Tibial artery (tissue), 4 donors: Measurements from ENCODE around the gene MBNL3.
"Not testable (repeated sequence)": the region's sequence is repeated elsewhere in the genome, so short reads cannot be mapped to it uniquely, and the experiment has no call there.

Experiments
- DNase-seq, 2 donors: peaks; one replicate each; pipeline ENCODE4 v3.0.0-alpha.2; 2019
- H3K27ac ChIP-seq, 2 donors: fragments of 200-600 bp; sonication (generic) in 1 of 2; 1 replicate in 1 of 2; 2 replicates in 1 of 2; pipeline ENCODE4 v1.5.1; 2018 to 2019; ENCODE audit warnings: mild to moderate bottlenecking in 1 of 2
- H3K27me3 ChIP-seq, 2 donors: fragments of 200-600 bp; sonication (generic) in 1 of 2; one replicate each; pipeline versions ENCODE4 v1.5.1 to v1.6.0; 2016 to 2019
- H3K36me3 ChIP-seq, 3 donors: fragments of 200-600 bp; sonication (generic) in 2 of 3; one replicate each; pipeline ENCODE4 v1.5.1; 2016 to 2019; ENCODE audit warnings: mild to moderate bottlenecking in 2 of 3
- H3K4me1 ChIP-seq, 4 donors: fragments of 200-600 bp; sonication (generic) in 2 of 4; 1 replicate in 3 of 4; 2 replicates in 1 of 4; pipeline ENCODE4 v1.5.1; 2016 to 2019
- H3K4me3 ChIP-seq, 2 donors: fragments of 200-600 bp; sonication (generic) in 1 of 2; 1 replicate in 1 of 2; 2 replicates in 1 of 2; pipeline ENCODE4 v1.5.1; 2018 to 2019; ENCODE audit warnings: mild to moderate bottlenecking in 2 of 2
- H3K9me3 ChIP-seq, 3 donors: fragments of 200-600 bp; sonication (generic) in 1 of 3; one replicate each; pipeline ENCODE4 v1.5.1; 2016 to 2019
- CTCF ChIP-seq, 2 experiments: fragments of 200-600 bp in 1 of 2; fragments of 450-650 bp in 1 of 2; IDR thresholded peaks; one replicate each; pipeline ENCODE4 v1.5.1; 2017 to 2019; ENCODE audit warnings: antibody characterized with exemption in 2 of 2, mild to moderate bottlenecking in 1 of 2, moderate library complexity in 1 of 2
- intact Hi-C: fragments of 100-400 bp; cut with DNase I; formaldehyde crosslinking; loops from one replicate; pipeline ENCODE4 v1.15.0; 2023; ENCODE audit warnings: low total_unique reads

The MBNL3 gene

DNA sequence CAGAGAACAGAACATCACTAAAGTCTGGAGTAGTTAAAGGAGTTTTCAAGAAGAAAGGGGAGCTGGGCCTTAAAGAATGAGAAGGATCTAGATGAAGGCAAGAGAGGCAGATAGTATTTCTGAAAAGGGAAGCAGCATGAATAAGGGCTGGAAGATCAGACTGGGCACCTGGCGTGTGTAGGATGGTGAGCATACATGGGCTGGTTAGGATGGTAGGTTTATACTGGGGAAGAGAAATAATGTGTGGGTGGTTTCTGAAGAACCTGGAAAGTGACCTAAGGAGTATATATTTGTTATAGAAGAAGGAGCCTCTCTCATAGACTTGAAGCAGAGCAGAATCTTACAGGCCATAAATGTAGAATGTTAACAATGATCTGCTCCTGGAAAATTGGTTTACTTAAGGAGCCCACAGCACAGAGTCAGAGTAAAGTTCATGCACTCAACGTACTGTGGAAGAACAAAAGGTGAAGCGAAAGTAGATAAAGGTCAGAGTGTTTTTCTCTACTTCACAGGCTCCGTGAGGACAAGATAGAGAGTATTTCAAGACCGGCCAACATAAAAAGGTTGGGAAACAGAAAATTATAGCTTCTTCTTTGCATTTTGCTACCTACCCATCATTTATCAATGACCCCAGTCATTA, 35.8 kb downstream of the MBNL3 start:
- TF ChIP-seq CTCF (IDR thresholded peaks at IDR 0.05), result no peak
- DNase-seq, result no peak

DNA sequence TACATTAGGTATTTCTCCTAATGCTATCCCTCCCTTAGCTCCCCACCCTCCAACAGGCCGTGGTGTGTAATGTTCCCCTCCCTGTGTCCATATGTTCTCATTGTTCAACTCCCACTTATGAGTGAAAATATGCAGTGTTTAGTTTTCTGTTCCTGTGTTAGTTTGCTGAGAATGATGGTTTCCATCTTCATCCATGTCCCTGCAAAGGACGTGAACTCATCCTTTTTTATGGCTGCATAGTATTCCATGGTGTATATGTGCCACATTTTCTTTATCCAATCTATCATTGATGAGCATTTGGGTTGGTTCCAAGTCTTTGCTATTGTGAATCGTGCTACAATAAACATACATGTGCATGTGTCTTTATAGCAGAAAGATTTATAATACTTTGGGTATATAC, 42.9 kb downstream of the MBNL3 start:
- H3K36me3 ChIP-seq, H3K27ac ChIP-seq, H3K27me3 ChIP-seq, DNase-seq, H3K4me3 ChIP-seq, H3K4me1 ChIP-seq, intact Hi-C loops: not testable (repeated sequence)
- peaks cover 0 to 14% (median 7%) of the 10 kb centered on the region in 3 donors for H3K9me3 ChIP-seq

More for the DNA sequence above, 35.8 kb downstream of the MBNL3 start:
- intact Hi-C loops, result no loop called here
- Histone ChIP-seq H3K27me3 (no peaks in the 10 kb centered on the region), H3K4me3 (no peak overlapping the region), H3K9me3 (peaks cover 0 to 7% (median 0%) of the 10 kb centered on the region in 3 donors), H3K27ac (no peak overlapping the region), H3K4me1 (no peaks in the 10 kb centered on the region), H3K36me3 (no peaks in the 10 kb centered on the region)

- intact Hi-C loops, result no loop called here
- H3K36me3 ChIP-seq, result no peaks in the 10 kb centered on the region
- no peak for DNase-seq
- no peaks in the 10 kb centered on the region for H3K27me3 ChIP-seq
- no peak for TF ChIP-seq CTCF (IDR thresholded peaks at IDR 0.05)
- H3K4me3 ChIP-seq, result no peak overlapping the region
- H3K4me1 ChIP-seq, result no peaks in the 10 kb centered on the region
- H3K27ac ChIP-seq, result no peak overlapping the region
- H3K9me3 ChIP-seq, result peaks cover 0 to 14% (median 7%) of the 10 kb centered on the region in 3 donors
These were observed 43.9 kb downstream of the MBNL3 start for GRCh38 chrX:132444936-132445335.

DNA sequence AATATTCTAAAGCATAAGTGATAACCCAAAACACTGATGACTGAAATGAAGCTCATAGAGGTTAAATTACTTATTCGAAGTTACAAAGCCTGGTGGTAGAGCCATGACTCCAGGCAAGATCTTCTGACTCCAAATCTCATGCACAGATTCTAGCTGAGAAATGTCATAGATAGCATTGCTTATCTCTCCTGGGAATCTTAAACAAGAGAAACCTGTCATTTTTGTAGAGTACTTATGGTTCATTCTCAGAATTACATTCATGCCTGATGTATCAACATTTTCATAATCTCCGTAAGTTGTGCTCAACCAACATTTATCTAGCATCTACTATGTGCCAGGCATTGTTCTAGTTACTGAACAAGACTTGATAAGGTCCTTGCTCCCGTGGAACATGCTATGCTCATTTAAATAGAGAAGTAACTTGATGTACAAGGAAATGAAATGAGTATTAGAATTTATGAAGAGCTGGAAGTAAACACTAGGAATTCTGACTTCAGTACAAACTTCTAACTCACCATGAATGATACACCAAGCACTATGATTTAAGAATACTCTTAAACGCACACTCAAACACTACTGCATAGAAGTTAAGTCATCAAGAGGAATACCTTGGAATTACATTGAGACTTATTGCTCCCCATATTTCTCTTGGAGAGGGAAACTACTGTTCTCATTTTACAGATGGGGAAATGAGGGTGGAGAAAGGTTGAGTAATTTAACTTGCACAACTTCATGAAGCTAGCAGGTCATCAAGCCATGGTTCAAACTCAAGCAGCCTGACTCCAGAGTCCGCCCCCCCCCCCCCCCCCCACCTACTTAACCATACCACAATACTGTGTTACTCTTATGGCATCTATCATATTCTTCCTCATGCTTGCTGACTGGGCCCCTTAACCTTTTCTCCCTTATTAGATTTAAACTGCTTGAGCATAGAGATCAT, 45.4 kb downstream of the MBNL3 start:
- H3K4me3 ChIP-seq, result no peak overlapping the region
- TF ChIP-seq CTCF (IDR thresholded peaks at IDR 0.05), result no peak
- intact Hi-C loops, result no loop called here
- H3K4me1 ChIP-seq, result no peaks in the 10 kb centered on the region
- no peaks in the 10 kb centered on the region for H3K27me3 ChIP-seq
- H3K27ac ChIP-seq, result no peak overlapping the region
- H3K9me3 ChIP-seq, result peaks cover 0 to 14% (median 2%) of the 10 kb centered on the region in 3 donors
- H3K36me3 ChIP-seq, result no peaks in the 10 kb centered on the region
- DNase-seq, result no peak

- DNase-seq, result no peak
- intact Hi-C loops, result no loop called here
- TF ChIP-seq CTCF (IDR thresholded peaks at IDR 0.05), result no peak
These were observed 46.1 kb downstream of the MBNL3 start for GRCh38 chrX:132442691-132443090.

GRCh38 chrX:132435222-132435621, 53.6 kb downstream of the MBNL3 start:
- no peak for TF ChIP-seq CTCF (IDR thresholded peaks at IDR 0.05)
- DNase-seq, result no peak
- H3K9me3 ChIP-seq, result no peaks in the 10 kb centered on the region
- H3K27ac ChIP-seq, result no peak overlapping the region
- intact Hi-C loops, result no loop called here
- no peaks in the 10 kb centered on the region for H3K27me3 ChIP-seq
- H3K4me3 ChIP-seq, result no peak overlapping the region
- no peaks in the 10 kb centered on the region for H3K36me3 ChIP-seq
- H3K4me1 ChIP-seq, result no peaks in the 10 kb centered on the region

More at GRCh38 chrX:132442691-132443090, 46.1 kb downstream of the MBNL3 start:
- peaks cover 0 to 14% (median 0%) of the 10 kb centered on the region in 3 donors for H3K9me3 ChIP-seq
- no peaks in the 10 kb centered on the region for H3K4me1 ChIP-seq
- H3K27ac ChIP-seq, result no peak overlapping the region
- H3K27me3 ChIP-seq, result no peaks in the 10 kb centered on the region
- H3K36me3 ChIP-seq, result no peaks in the 10 kb centered on the region
- H3K4me3 ChIP-seq, result no peak overlapping the region
